ENCODE measurements around the gene OFD1. TPM values are rescaled to one million over a fixed set of nuclear protein-coding genes. Genes with fewer than 3 reads are reported as not detected.

Gene OFD1
- polyA plus RNA-seq, 12 donors: 15.1 to 46.0 (median 21.0) TPM; not detected in 1

GRCh38 chrX:13748486-13748885 is 13.9 kb downstream of the OFD1 start:
- no peak for DNase-seq

GRCh38 chrX:13750204-13750603 is 15.7 kb downstream of the OFD1 start:
- DNase-seq: no peak

- no peak for DNase-seq
Measured at GRCh38 chrX:13750812-13751211, 16.3 kb downstream of the OFD1 start.

DNA sequence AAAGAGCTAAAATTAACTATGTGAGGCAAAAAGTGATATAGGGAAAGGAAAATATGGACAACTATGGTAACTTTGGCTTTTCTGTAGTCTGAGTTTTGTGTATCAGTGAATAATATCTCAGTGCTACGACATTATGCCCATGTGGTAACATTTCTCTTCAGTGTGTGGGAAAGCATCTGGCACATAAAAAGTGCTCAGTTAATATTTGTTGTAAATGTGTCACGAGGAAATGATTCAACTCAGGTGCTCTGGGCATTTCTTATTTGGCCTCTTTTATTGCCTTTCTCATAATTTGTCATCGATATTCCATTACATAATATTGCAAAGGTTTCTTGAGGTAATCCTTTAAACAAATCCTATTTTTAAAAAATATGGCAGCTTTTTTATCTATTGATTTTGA is 17.6 kb downstream of the OFD1 start:
- no peak for DNase-seq

DNA sequence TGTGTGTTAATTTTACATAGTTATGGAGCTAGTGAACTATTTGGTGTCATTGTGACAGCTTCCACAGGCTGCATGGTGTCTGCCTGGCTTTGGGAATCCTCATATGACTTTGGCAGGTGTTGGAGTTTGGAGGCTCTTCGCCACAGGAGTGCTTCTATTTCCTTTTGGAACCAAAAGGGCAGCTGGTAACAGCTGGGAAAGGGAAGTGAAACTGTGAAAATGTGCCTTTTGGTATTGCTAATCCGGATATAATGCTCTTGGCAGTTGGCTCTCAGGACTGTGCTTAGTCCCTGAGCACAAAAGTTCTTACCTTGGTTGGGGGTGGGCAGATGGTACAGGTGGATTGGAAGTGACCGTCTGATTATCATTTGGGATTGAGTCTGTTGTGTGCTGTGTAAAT is 18.1 kb downstream of the OFD1 start:
- DNase-seq: no peak

DNA sequence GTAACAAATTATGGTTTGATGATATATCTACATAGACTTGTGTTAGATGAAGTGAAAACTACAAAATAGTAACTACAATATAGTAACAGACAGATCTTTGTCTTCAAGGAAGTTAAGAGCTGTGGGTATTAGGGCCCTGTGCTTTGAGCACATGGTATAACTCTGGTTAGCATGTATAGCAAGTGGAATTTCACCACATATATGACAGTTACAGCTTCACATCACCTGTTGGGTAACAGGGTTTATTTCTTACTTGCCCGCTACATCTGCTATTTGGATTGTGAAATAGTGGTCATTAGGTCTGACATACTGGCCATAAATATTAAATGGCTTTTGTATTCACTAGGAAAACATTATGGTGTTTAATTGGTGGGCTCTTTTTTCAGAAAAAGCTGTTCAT is 20.2 kb downstream of the OFD1 start:
- no peak for DNase-seq

- no peak for DNase-seq
Measured at GRCh38 chrX:13755254-13755653, 20.7 kb downstream of the OFD1 start.

DNA sequence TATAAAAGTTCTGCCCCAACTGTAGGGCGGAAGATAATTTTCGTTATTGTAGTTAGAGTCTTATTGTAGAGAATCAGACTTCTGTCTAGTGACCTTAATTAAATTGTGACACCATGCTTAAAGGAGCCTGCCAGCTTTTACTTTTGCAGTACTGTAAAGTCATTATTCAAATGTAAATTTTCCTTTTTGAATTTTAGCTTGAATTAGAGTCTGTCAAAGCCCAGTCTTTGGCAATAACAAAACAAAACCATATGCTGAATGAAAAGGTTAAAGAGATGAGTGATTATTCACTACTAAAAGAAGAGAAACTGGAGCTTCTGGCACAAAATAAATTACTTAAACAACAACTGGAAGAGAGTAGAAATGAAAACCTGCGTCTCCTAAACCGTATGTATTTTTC is 21.8 kb downstream of the OFD1 start:
- no peak for DNase-seq

DNA sequence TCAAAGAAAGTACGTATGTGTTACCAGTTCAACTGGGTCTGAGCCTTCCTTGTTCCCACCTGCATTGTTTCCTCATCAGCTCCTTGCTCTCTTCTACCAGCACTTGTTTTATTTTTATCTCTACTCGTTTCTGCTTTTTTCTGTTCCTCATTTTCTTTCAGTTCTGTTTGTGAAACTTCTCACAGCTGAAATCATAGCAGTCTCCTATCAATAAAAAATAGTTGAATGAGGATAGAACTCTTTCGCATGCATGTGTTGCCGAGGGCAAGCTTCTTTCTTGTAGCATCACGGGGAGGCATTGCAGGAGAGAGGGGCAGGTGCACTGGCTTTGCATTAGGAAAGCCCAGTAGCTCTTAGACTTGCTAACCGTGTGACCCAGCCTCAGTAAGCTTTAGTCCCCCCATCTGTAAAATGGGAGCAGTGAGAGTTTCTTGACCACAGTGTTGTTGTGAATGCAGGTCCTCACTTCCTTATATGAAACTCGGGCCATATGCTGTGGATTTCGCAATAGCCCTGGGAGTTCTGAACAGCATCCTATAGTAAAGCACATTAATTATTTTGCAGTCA is 24.7 kb downstream of the OFD1 start:
- no peak for DNase-seq

GRCh38 chrX:13760426-13760825 is 25.9 kb downstream of the OFD1 start:
- DNase-seq: no peak

DNA sequence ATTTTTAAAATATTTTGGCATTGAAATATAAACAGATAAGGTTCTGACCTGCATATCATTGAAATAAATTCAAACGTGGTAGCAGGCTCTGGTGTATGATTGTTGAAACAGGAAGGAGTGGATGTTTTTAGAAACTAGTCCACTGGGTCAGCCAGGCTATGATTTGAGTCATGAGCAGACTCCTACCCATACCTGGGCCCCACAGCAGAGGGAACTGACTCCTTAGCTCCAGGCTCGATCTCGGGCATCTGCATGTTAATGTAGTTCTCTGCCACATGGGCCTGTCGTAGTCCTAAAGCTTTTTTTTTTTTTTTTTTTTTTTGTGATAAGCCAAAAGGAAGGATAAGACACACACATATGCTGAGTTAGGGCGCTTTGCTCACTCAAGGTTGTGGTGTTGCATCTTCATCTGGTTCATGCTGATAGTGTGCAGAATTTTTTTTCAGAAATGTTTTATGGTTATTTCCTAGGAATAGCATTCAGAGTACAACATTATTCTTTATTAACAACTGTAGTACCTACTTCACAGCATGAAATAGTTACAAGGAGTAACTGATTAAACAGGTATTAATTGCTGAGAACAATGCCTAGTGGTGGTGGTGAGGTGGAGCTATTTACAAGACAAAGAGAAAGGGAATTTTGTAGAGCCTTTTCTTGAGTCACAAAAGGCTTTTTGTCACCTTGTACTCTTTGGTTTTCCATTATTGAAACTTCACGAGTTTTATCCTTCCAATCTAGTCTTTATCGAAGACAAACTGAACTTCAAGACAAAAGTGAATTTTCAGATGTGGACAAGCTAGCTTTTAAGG is 27.3 kb downstream of the OFD1 start:
- DNase-seq: no peak

GRCh38 chrX:13763489-13763888 is 28.9 kb downstream of the OFD1 start:
- no peak for DNase-seq

DNA sequence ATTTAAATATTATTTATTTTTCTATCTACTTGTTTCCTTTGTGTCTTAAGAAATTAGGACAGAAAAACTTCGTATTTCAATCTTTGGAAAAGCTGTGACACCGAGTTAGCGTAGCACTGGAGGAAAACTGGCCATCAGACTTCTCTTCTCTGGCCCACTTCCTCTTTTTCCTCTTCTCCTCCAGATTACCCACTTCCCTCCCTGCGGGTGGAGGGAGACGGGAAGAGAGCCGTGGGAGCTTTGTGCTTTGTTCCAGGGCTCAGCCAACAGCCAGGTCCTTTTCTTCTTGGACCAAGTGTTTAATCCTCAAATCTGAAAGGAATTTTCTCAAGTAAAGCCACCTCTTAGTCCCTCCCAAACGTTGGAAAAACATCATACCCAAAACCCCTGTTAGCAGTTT is 29.7 kb downstream of the OFD1 start:
- no peak for DNase-seq

DNA sequence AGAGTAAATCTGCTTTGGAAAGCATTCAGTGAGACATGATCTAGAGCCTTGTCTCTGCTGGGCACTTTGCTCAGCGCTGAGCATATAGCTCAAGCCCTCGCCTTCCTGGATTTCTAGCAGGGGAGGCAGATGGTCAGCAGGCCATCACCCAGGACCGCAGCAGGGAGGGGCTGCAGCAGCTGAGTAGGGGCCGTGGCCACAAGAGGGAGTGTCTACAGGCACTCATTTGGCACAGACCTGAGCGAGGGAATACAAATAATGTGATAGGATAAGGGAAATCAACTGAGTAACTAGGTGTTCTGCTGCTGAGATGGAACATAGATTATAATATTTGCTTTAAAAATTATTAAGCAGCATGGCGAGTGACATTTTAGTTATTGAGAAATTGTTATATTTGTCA is 30.2 kb downstream of the OFD1 start:
- no peak for DNase-seq

DNA sequence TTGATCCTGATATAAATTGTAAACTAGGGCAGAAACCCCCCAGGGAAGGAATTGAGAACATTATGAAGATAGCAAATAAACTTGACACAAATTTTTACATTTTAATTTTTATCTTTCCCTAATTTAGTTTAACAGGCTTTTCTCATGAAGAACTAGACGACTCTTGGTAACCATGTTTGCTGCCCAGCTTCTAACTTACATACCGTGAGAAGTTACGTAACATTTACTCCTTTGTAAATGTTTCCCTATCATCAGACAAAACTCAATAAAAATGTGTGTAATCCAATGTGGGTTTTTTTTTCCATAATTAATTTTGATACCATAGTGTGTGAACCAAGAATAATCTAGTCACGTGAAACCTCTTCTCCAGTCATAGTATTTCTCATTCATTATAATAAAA is 34.4 kb downstream of the OFD1 start:
- no peak for DNase-seq

DNA sequence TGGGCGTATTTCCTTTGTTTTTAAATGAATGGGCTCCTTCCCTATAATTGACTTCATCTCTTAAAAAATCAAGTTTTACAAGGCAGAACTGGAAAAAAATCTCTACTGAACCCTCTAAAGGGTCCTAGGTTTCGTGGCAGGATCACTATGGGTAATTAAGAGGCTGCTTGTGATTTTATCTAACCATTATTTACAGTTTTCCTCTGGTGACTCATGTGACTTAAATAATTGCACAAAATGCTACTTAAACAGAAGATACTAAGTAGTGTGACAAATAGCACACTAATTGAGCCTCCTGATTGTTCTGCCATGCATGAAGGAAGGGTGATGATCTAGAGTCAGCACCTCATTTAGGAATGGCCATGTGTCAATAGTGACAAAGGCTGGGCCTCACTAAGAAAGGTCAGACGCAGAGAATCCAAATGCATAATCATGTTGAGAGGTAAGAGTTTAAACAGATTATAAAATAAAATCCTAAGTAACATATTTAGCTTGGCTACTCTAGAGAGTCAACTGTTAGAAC is 35.5 kb downstream of the OFD1 start:
- no peak for DNase-seq

GRCh38 chrX:13774696-13775095 is 40.1 kb downstream of the OFD1 start:
- no peak for DNase-seq

DNA sequence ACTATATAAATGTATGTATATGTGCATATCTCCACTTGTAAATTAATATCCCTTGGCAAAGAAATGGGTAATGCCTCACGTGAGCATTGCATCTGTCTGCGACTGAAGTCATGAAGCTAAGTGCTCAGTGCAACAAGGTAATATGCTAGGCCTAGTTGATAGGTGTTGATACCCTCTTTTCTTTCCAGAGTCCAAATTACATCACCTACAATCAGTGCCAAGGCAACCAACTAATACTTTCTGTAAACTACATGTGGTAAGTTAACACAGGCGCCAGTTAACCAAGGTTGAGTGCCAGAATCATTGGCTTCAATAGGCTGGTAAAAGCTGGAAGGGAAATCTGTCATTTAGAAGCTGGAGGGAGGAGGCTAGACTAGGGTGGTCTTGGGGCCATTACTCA is 41.3 kb downstream of the OFD1 start:
- no peak for DNase-seq

- no peak for DNase-seq
Measured at GRCh38 chrX:13776387-13776786, 41.8 kb downstream of the OFD1 start.

- no peak for DNase-seq
Measured at GRCh38 chrX:13778916-13779315, 44.4 kb downstream of the OFD1 start.

- DNase-seq: no peak
Measured at GRCh38 chrX:13780868-13781427, 46.4 kb downstream of the OFD1 start.

DNA sequence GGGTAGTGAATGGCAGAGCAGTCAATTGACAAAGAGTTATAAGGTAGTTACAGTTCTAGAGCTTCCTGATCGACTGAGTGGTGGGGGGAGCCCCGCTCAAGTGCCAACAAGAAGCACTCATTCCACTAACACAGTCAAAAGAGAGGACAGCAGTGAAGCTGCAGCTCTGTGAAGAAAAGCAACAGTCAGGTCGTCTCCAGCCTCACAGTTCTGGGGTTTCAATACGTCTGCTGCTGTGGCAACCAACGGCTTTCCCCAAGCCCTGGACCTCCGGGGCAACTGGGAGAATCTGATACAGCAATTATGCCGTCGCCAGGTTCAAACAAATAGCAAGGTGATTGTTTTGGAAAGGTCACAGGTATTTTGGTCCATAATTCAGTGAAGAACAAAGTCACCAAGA is 51.5 kb downstream of the OFD1 start:
- DNase-seq: no peak

Data from muscle of arm (tissue), 12 donors.